ENCODE measurements around the gene IFNGR2. TPM values are rescaled to one million over a fixed set of nuclear protein-coding genes. Genes with fewer than 3 reads are reported as not detected.
A peak's percentile ranks its signal among the peaks of the same experiment; 100 is the strongest.

IFNGR2 gene
- total RNA-seq: 100 to 1,000 TPM in 1 of 4 donors, 10 to 100 TPM in 3; 69.5 to 121 (median 82.4) TPM

GRCh38 chr21:33403128-33403785 is at the start of gene IFNGR2:
Gene IFNGR2 (plus strand): TSS chr21:33403413. CDS start chr21:33403544, 131 bp downstream.
- DNase-seq (ENCODE audit: low spot score): no peak
- ATAC-seq (ENCODE audit: low FRiP score): peak; percentile 33
- TF ChIP-seq, protein P1, sequence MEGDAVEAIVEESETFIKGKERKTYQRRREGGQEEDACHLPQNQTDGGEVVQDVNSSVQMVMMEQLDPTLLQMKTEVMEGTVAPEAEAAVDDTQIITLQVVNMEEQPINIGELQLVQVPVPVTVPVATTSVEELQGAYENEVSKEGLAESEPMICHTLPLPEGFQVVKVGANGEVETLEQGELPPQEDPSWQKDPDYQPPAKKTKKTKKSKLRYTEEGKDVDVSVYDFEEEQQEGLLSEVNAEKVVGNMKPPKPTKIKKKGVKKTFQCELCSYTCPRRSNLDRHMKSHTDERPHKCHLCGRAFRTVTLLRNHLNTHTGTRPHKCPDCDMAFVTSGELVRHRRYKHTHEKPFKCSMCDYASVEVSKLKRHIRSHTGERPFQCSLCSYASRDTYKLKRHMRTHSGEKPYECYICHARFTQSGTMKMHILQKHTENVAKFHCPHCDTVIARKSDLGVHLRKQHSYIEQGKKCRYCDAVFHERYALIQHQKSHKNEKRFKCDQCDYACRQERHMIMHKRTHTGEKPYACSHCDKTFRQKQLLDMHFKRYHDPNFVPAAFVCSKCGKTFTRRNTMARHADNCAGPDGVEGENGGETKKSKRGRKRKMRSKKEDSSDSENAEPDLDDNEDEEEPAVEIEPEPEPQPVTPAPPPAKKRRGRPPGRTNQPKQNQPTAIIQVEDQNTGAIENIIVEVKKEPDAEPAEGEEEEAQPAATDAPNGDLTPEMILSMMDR (IDR thresholded peaks at IDR 0.05): no peak

DNA sequence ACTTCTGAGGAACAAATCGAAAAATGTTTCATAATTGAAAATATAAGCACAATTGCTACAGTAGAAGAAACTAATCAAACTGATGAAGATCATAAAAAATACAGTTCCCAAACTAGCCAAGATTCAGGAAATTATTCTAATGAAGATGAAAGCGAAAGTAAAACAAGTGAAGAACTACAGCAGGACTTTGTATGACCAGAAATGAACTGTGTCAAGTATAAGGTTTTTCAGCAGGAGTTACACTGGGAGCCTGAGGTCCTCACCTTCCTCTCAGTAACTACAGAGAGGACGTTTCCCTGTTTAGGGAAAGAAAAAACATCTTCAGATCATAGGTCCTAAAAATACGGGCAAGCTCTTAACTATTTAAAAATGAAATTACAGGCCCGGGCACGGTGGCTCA is 47.9 kb upstream of the IFNGR2 start:
- DNase-seq (ENCODE audit: low spot score): no peak
- no peak for ATAC-seq (ENCODE audit: low FRiP score)
- TF ChIP-seq, protein P1 (IDR thresholded peaks at IDR 0.05): no peak

GRCh38 chr21:33355996-33356395 is 47.2 kb upstream of the IFNGR2 start:
- TF ChIP-seq, protein P1 (IDR thresholded peaks at IDR 0.05): no peak
- no peak for ATAC-seq (ENCODE audit: low FRiP score)
- no peak for DNase-seq (ENCODE audit: low spot score)

DNA sequence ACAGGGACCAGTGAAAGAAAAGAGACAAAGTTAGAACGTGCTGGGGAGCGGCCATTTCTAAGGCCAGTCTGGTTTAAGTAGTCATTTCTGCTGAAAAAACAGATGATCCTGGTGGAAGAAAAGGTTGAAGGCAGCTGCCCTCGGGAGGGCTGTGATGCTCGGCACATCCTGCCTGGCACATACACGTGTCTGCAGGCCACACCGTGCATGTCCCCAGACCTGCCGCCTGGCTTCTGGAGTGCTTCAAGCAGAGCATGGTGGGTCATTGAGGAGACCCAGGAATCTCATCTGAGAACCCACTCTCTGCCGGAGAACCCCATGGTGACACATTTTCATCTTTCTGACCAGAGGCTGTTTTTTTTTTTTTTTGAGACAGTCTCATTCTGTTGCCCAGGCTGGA is 46.0 kb upstream of the IFNGR2 start:
- TF ChIP-seq, protein P1 (IDR thresholded peaks at IDR 0.05): no peak
- ATAC-seq (ENCODE audit: low FRiP score): no peak
- no peak for DNase-seq (ENCODE audit: low spot score)

DNA sequence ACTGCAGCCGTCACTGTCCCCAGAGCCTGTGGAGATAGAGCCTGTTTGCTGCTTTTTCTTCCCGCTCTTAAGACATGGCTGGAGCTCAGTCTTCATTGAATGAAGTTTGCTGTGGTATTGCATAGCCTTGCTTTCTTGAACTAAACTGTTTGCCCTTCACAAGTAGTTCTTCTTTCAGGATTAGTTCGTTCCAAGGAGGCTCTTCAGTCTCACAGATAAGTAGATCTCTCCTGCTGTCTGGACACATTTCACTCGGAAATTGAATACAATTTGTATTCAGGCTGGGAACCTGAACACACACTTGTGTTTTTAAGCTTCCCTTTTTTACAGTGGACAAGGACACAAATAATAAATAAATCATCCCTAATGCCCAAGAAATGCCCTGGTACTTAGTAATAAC is 43.8 kb upstream of the IFNGR2 start:
- TF ChIP-seq, protein P1 (IDR thresholded peaks at IDR 0.05): no peak
- no peak for ATAC-seq (ENCODE audit: low FRiP score)
- no peak for DNase-seq (ENCODE audit: low spot score)

- TF ChIP-seq, protein P1 (IDR thresholded peaks at IDR 0.05): no peak
- ATAC-seq (ENCODE audit: low FRiP score): peak; percentile 40
- DNase-seq (ENCODE audit: low spot score): no peak
Observed at GRCh38 chr21:33360281-33360680, 42.9 kb upstream of the IFNGR2 start.

Measured in omental fat pad (tissue), 4 donors.